Measurements from ENCODE around the gene HLF.

Gene HLF

GRCh38 chr17:55237841-55238178 is 26.9 kb upstream of the HLF start:
- DNase-seq (ENCODE audit: low read depth) = peak; percentile 15
- peak overlapping the region; percentile 74 for H3K4me3 ChIP-seq (ENCODE audit: low read depth, low read length)
- TF ChIP-seq, protein P1, sequence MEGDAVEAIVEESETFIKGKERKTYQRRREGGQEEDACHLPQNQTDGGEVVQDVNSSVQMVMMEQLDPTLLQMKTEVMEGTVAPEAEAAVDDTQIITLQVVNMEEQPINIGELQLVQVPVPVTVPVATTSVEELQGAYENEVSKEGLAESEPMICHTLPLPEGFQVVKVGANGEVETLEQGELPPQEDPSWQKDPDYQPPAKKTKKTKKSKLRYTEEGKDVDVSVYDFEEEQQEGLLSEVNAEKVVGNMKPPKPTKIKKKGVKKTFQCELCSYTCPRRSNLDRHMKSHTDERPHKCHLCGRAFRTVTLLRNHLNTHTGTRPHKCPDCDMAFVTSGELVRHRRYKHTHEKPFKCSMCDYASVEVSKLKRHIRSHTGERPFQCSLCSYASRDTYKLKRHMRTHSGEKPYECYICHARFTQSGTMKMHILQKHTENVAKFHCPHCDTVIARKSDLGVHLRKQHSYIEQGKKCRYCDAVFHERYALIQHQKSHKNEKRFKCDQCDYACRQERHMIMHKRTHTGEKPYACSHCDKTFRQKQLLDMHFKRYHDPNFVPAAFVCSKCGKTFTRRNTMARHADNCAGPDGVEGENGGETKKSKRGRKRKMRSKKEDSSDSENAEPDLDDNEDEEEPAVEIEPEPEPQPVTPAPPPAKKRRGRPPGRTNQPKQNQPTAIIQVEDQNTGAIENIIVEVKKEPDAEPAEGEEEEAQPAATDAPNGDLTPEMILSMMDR (IDR thresholded peaks at IDR 0.05; ENCODE audit: insufficient read depth, low read depth, low read length, missing control alignments) = no peak

DNA sequence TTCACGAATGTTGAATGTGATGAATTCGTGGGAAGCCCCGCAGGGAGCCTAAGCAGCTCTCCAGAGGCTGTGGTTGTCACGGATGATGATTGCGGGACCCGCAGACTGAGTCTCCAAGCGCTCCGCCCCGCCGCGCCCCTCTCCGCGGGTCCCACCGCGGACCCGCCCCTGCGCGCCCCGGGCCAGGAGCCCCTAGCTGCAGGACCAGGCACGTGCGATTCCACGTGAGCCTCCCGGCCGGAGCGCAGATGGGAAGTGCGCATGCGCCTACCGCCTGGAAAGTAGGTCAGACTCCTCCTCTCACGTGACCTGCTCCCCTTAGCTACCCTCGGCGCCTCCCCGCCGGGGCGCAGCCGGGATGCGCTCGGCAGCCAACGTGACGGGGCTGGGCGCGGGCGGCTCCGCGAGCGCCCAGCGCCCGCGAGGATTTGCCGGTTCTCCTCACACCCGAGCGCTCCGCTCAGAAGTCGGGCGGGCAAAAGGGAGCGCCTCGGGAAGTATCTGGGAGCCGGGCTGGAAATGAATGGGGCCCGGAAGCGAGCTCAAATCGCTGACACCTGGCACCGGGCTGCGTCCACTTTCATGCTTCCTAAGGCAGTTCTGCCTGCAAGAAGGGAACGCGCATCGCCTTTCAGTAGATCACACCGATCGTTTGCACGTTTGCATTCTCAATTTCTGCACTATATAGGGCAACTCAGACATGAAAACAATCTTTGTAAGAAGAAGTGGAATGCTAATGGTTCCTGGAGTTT is 26.4 kb upstream of the HLF start:
- TF ChIP-seq, protein P1 (IDR thresholded peaks at IDR 0.05; ENCODE audit: insufficient read depth, low read depth, low read length, missing control alignments) = no peak
- peak overlapping the region; percentile 74 for H3K4me3 ChIP-seq (ENCODE audit: low read depth, low read length)
- peak; percentile 96 for DNase-seq (ENCODE audit: low read depth)

- DNase-seq (ENCODE audit: low read depth) = peak; percentile 22
- TF ChIP-seq, protein P1 (IDR thresholded peaks at IDR 0.05; ENCODE audit: insufficient read depth, low read depth, low read length, missing control alignments) = no peak
- peak overlapping the region; percentile 74 for H3K4me3 ChIP-seq (ENCODE audit: low read depth, low read length)
Observed at GRCh38 chr17:55238931-55239297, 25.8 kb upstream of the HLF start.

- TF ChIP-seq, protein P1 (IDR thresholded peaks at IDR 0.05; ENCODE audit: insufficient read depth, low read depth, low read length, missing control alignments) = no peak
- DNase-seq (ENCODE audit: low read depth) = no peak
- H3K4me3 ChIP-seq (ENCODE audit: low read depth, low read length) = no peak overlapping the region
Observed at GRCh38 chr17:55241097-55241496, 23.7 kb upstream of the HLF start.

GRCh38 chr17:55242476-55242875 is 22.3 kb upstream of the HLF start:
- H3K4me3 ChIP-seq (ENCODE audit: low read depth, low read length) = no peak overlapping the region
- TF ChIP-seq, protein P1 (IDR thresholded peaks at IDR 0.05; ENCODE audit: insufficient read depth, low read depth, low read length, missing control alignments) = no peak
- DNase-seq (ENCODE audit: low read depth) = no peak

GRCh38 chr17:55245986-55246385 is 18.8 kb upstream of the HLF start:
- DNase-seq (ENCODE audit: low read depth) = no peak
- H3K4me3 ChIP-seq (ENCODE audit: low read depth, low read length) = no peak overlapping the region
- TF ChIP-seq, protein P1 (IDR thresholded peaks at IDR 0.05; ENCODE audit: insufficient read depth, low read depth, low read length, missing control alignments) = no peak

GRCh38 chr17:55246583-55246982 is 18.2 kb upstream of the HLF start:
- no peak overlapping the region for H3K4me3 ChIP-seq (ENCODE audit: low read depth, low read length)
- DNase-seq (ENCODE audit: low read depth) = no peak
- TF ChIP-seq, protein P1 (IDR thresholded peaks at IDR 0.05; ENCODE audit: insufficient read depth, low read depth, low read length, missing control alignments) = no peak
